ENCODE results near the gene MEGF6.

MEGF6 gene

DNA sequence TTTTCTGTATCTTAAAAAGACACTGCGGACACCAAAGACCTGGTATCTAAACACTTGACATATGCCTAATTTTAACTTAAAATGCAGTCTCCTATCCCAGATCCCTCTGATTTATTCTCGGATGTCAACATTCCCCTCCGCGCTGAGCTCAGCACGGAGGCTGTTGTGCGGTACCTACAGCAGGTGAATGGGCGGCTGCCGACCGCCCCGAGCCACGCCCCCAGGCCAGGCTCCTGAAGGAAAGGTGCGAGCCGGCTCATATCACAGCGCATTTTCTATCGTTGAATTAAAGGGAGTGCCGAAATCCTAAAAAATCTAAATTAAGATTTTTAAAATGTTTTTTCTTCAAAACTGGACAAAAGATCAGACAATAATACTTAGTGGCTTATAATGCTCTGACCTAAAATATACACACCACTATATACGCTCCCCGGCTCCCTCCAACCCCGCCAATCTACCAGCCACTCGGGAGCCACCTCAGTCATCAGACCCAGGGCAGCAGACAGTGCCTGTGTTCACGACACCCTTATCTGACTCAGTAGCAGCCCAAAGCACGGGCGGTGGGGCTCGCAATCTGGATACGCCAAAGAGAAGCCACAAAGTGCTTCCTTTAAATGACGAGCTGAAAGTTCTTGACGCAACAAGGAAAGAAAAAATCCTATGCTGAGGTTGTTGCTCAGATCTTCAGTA lies 34.5 kb upstream of the MEGF6 start:
- DNase-seq, result no peak

DNA sequence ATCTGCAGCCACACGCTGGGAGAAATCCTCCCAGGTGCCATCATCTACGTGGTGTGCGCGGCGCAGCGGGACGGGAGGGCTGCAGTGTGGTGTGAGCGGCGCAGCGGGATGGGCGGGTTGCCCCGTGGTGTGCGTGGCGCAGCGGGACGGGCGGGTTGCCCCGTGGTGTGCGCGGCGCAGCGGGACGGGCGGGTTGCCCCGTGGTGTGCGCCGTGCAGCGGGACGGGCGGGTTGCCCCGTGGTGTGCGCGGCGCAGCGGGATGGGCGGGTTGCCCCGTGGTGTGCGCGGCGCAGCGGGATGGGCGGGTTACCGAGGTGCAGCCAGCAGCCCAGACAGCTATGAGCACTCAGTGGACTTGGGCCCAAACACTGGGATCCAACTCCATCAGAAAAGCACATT lies 33.9 kb upstream of the MEGF6 start:
- no peak for DNase-seq

DNA sequence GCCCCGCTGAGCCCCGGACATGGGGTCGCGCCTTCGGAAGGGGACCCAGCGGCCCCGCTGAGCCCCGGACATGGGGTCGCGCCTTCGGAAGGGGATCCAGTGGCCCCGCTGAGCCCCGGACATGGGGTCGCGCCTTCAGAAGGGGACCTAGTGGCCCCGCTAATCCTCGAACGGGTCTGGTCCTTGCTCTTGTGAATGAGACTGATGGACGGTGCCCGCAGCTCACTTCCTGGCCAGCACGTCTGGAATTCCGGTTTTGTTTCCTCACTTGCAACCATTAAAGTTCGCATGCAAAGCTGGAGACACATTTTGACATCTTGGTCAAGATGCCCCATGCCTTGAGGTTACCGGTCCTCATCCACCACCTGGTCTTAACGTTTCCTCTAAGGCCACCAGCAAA lies 33.0 kb upstream of the MEGF6 start:
- DNase-seq, result no peak

DNA sequence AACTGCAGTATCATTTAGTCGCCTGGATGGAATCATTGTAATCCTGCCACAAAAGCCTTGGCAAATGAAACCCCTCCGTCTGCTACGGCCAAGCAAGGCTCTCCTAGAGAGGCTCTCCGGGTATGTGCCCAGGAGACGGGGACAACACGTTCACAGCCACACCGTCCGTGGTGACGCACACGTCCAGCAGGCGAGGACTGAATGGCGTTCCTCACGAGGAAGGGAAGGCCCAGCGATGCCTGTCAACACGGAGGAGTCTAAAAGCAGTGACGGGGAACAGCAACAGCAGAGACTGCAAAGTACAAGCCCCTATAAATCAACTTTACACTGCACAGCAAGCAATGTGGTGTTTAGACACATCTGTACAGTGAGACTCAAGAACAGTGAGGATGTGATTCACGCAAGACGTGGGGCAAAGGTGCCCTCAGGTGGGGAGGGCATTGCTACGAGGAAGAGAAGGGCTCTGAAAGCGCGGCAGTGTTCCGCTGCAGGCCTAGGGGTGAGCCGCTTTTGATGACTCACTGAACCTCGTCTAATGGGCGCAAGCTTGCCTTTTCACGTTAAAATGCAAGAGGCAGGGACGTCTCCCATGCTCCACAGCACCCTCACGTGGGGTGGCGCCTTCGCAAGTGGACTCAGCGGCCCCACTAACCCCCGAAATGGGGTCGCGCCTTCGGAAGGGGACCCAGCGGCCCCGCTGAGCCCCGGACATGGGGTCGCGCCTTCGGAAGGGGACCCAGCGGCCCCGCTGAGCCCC lies 31.8 kb upstream of the MEGF6 start:
- DNase-seq, result no peak

DNA sequence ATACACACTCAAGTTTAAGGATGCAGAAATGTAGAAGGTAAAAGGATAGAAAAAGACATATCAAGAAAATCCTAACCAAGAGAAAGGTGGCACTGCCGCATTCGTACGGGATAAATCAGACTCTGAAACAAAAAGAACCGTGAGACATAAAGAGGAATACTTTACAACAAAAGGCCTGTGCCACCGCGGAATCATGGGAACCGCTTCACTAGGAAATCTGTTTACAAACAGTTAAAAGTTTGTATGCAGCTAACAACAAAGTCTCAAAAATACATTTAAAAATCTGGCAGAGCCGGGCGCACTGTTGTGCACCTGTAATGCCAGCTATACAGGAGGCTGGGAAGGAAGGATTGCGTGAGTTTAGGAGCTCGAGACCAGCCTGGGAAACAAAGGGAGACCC lies 30.5 kb upstream of the MEGF6 start:
- DNase-seq, result no peak

DNA sequence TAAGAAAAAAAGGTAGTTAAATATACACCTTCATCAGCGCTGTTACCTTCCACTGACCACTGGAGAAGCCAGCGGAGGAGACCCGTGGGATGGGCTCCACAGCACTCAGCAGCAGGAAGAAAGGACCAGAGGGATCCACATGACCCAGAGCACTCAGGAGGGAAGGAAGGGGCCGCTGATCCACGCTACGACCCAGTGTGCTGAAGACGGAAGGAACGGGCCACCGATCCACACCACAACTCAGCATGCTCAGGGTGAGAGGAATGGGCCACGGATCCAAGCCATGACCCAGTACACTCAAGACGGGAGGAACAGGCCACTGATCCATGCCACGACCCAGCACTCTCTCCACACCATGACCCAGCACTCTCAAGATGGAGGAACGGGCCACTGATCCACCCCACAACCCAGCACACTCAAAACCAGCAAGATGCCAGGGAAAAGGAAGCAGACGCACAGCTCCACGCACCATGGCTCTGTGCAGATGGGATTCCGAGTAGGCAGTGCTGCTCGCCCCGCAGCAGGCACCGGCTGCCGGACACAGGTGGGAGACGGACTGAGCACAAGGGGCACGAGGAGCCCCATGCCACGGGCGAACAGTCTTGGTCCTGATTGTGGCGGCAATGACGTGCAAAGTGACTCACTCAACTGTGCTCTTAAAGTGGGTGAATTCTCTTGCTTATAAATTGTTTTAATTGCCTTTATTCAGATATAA lies 29.9 kb upstream of the MEGF6 start:
- no peak for DNase-seq

DNA sequence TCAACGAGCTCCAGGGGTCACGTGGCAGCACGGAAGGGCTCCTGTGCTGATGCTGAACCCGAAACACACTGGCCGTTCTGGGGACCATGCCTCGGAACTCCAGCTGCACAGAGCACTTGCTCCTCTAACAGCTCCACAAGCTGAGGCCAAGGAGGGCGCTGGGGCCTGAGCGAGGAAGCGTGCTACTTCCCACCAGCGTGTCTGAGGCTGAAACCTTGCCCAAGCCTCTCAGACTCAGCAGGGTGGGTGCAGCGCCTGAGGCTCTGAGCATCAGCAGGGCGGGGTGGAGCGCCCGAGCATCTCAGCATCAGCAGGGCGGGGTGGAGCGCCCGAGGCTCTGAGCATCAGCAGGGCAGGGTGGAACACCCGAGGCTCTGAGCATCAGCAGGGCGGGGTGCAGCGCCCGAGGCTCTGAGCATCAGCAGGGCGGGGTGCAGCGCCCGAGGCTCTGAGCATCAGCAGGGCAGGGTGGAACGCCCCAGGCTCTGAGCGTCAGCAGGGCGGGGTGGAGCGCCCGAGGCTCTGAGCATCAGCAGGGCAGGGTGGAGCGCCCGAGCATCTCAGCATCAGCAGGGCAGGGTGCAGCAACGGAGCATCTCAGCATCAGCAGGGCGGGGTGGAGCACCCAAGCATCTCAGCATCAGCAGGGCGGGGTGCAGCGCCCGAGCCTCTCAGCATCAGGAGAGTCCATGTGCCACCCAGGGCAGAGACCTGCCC lies 29.0 kb upstream of the MEGF6 start:
- no peak for DNase-seq

DNA sequence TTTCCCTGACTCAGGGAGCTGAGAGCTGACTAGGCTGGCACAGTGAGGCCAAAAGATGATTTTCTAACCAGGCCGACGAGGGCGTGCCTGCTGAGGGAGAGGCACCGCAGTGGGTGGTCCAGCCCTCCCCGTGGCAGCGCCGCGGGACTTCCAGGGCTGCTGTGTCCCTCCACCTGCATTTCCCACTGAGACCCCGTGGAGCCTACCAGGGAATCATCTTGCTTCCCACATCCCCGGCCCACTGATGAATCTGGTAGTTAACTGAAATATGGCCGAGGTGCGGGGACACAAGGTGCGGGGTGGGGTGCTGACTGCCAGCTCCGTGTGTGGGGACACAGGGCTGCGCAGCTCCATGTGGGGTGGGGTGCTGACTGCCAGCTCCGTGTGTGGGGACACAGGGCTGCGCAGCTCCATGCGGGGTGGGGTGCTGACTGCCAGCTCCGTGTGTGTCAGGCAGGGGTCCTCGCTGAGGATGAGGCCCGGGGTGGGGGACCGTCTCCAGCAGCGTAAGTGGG lies 28.1 kb upstream of the MEGF6 start:
- DNase-seq, result no peak

DNA sequence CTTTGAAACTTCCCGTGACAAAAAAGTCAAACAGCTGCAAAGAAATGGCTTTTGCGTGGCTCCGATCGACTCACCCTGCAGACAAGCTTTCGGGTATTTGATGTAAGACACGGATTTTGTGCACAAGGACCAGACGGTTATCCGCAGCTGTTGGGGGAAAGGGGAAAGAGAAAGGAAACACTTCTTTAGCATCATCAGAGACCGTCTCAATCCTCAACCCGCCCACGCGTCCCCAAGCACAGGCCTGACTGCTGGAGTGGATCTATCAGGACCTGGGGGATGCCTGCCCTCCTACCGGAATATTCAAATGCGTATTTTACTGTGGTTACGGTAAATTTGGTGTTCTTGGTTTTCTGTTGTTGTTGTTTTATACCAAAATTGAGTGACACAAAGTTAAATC lies 27.4 kb upstream of the MEGF6 start:
- no peak for DNase-seq

DNA sequence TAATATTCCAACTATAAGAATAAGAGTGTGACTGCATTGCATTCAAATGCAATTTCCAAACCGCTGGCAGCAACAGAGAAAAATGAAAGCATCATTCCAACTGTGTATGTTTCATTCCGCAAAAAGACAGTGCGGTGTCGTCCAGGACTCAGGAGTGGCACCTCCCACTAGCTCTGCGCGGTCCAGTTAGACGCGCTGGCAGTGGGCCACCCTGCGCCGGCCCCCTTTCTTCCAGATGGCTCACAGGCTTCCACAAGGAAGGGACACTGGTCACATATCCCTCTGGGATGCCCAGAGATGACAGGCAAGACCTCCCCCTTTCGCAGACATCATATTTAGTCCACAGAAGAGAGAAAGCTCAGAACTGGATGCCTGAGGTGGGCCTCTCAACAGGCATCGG lies 26.7 kb upstream of the MEGF6 start:
- no peak for DNase-seq

DNA sequence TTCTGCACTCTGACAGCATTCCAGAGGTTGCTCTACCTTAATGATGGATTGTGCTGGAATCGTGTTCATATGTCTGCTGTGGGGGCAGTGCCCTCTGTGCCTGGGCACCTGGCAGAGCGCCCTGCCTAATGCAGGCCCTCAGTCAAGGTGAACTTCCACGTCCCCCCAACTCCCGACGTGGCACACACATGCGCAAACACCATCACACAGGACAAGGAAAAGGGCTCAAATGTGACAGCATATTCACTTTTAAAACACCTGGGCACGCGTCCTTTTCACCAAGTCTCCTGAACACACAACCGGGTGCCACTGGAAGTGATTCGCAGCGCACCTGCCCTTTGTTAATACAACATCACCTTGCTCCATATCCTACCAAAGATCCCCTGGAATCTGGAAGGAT lies 25.2 kb upstream of the MEGF6 start:
- no peak for DNase-seq

DNA sequence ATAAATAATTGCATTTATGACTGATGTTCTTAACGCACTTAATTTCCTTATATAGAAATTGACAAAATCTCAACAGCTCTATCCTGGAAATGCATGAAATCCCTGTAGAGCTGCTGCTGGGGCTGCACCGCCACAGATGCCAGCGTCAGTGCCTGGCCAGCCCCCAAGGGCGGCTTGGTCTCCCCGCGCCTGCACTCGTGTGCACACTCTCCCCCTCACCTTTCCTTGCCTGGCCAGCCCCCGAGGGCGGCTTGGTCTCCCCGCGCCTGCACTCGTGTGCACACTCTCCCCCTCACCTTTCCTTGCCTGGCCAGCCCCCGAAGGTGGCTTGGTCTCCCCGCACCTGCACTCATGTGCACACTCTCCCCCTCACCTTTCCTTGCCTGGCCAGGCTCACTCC lies 24.8 kb upstream of the MEGF6 start:
- DNase-seq, result no peak

DNA sequence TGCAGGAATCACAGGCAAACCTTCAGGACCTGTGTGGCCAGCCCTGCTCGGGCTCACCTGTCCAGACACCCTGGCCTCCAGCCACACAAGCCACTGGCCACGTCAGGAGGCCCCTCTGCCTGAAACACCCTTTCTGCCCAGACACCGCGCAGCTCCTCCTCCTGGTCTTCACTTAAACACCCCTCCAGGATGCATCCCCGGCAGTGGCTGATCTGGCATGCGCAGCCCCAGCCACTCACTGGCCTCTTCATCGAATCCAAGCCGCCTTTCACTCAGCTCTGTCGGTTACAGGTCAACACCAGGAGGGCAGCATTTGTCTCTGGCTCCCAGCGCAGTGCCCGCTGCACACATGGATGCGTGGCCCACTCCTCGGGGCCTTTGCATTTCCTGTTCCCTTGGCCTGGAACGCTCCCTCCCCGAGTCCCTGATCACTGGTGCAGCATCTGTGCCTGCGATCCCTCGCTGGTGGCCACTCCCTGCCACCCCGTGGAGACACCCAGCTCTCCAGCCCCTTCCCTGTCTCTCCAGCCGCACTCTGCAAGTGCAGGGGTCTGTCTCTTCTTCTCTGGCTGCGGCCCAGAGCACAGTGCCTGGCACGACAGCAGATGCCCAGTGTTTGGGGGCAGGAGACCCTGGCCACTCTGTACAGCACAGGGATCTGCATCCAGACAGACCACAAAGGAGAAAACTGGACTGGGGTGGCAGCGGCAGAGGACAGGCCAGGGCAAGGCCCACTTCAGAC lies 22.9 kb upstream of the MEGF6 start:
- no peak for DNase-seq

DNA sequence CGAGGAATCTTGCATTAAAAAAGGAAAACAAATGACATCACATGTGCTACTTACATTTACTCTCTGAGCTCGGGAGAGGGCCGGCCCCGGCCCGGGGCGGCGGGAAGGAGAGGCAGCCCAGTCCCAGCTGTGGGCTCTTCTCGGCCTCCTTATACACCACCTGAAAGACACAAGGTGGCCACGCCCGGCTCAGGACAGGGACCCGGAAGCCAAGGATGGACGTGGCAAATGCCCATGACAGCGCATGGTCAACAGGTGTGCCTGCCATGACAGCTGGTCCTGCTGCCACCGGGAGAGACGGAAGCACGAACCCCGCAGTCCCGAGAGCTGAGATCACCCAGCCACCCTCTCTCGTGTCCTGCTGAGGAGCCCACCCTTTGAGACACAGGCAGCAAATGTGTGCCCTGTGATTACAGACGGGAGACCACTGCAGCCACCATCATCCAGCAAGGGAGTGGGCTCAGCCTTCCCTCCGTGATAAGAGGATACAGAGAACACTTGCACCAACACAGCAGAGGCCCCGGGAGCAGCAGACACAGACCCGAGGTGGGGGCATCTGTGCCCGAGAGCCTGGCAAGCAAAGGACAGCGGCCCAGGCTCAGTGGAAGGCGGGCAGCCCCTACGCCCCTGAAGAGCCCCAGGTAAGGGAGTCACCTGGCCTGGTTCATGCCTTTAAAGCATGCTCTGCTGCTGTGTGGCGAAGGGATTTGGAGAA lies 22.2 kb upstream of the MEGF6 start:
- DNase-seq, result no peak

DNA sequence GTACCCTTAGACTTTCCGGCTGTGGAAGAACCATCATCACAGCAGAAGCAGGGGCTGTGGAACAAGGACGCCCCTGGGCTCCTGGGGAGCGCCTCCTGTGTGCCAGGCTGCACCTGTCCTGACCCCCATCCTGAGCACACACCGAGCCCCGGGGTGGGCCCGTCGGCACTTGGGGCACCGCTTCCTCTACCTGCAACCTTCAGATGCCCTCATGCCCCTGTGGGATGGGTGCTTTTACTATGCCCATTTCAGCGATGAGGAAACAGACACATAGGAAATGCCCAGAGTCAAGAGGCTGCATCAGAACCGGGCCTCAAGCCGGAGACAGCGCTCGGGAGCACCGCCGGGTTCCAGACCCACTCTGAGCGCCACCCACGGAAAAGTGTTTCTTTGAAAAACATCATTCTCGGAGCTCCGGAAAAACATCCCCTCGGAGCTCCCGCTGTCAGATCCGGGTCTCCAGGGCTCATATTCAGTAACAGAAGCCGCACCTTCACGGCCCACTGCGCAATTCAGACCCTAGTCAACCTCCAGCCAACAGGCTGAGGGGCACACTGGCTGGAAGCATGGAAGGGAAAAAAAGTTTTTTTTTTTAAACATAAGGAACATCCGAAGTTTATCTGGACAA lies 21.5 kb upstream of the MEGF6 start:
- no peak for DNase-seq

DNA sequence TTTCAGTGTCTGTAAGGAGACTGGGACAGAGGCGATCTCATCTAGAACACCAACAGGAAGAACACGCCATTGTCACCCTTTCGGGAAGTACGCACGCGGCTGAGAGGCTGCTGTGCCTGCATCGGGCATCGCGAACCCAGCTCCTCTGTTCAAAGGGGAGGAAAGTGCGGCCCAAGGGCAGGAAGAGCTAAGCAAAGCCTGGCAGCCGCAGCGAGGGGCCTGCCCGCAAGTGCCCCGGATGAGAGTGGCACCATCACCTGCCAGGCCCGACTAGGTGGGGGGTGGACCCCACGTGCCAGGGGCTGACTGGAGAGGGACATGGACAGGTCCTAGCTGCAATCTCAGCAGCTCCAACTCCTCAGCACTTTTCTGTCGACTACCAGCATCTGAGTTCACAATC lies 21.0 kb upstream of the MEGF6 start:
- no peak for DNase-seq

DNA sequence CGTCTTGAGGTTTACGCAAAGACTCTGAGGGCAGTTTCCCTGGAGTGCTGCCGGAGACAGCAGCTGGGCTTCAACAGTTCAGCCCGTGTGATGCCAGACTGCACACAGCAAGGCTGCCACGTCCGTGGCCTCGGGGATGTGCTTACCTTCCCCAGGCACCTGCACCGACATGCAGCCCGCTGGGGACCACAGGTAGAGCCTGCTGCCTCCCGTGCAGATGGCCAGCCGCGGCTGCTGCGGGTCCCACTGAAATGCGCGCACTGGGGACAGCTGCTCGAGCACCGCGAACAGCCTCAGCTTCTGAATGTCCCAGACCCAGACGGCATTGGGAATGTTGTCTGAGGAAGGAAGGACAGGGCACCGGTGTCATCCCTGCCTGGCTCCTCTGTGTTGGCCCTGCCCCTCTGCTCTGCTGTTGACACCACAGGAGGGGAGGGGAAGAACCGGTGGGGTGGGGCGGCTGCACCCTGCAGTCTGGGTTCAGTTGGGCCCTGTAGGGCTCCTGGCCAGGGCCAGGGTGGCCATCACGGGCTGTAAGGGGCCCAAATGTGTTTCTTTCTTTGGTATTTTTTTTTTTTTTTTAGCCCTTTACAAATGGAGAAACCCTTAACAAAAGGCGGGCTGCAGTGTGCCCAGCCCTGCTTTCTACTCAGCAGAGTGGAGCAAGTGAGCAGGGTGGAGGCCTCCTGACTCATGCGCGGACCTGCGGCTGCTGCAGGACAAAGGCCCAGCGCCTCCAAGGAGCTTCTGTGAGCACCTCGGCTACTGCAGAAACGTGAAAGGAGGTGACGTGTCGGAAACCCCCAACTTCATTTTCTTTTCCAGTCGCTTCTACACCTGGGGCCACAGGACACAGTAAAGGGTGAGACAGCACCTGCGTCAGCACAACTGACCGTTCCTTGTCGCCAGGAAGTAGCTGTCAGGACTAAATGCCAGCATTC lies 20.3 kb upstream of the MEGF6 start:
- no peak for DNase-seq

DNA sequence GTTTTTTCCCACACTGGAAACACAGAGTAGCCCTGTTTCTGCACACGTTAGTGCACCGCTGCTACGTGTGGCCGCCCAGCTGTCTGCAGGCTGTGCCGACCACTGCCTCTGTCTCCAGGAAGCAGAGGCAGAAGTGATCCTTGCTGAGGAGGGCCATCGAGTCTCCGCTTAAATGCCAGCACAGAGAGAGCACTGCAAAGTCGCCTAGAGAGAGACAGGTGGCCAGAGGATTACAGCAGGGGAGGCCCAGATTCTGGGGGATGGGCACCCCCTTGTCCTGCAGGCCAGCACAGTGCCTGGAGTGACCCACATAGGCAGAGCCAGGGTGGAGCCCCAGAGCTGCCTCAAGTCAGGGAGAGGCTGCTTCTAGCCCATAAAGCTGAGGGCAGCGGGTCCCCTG lies 19.6 kb upstream of the MEGF6 start:
- peak in 1 of 14 donors; percentile 17 for DNase-seq

DNA sequence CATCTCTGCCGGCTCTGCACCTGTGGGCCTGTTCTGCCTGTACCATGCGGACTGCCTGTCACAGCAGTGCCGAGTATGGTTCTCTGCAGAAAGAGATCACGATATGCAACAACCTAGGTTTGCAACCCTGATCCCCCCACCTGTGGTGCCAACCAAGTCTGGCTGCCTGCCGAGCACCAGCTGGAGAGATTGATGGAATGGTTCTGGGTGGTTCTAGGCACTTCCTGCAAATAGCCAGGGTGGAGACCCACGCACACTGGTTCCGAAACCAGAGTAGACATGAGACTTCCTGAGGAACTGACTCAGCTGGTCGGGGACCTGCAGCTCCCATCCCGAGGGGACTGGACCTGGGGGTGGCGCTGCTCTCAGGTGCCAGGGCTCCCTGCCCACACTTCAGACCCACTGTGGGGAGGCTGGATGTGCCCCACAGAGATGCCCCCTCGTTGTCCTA lies 18.9 kb upstream of the MEGF6 start:
- DNase-seq, result no peak

Data from C1 segment of cervical spinal cord (tissue), 14 donors.